GM18519 (cell line): ENCODE data around the gene CFAP46.

Source experiments
- ATAC-seq: cut with Tn5 transposase; IDR thresholded peaks from one replicate; pipeline ENCODE4 v1.9.1; 2021; ENCODE audit warnings: mild to moderate bottlenecking, moderate library complexity; ENCODE audit not compliant: unreplicated experiment, low FRiP score

CFAP46 gene

DNA sequence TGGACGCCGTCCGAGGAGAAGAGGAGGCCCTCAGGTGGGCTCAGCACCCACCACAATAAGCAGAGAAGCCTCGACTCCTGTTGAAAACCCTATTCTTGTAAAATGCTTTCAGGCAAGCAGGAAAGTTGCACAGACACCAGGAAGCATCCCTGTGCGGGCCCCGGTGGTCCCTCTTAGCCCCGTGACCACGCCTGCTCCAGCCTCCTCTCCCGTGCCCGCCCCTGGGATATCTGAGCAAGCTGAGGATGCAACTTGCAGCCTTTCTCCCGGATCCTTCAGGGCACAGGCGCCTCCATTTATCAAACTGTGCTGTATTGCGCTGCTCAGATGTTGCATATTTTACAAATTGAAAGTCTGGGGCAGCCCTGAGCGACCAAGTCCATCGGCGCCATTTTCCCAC lies 72.7 kb downstream of the CFAP46 start:
- ATAC-seq, result no peak

- ATAC-seq, result no peak
Observed at GRCh38 chr10:132868995-132869394, 73.4 kb downstream of the CFAP46 start.

DNA sequence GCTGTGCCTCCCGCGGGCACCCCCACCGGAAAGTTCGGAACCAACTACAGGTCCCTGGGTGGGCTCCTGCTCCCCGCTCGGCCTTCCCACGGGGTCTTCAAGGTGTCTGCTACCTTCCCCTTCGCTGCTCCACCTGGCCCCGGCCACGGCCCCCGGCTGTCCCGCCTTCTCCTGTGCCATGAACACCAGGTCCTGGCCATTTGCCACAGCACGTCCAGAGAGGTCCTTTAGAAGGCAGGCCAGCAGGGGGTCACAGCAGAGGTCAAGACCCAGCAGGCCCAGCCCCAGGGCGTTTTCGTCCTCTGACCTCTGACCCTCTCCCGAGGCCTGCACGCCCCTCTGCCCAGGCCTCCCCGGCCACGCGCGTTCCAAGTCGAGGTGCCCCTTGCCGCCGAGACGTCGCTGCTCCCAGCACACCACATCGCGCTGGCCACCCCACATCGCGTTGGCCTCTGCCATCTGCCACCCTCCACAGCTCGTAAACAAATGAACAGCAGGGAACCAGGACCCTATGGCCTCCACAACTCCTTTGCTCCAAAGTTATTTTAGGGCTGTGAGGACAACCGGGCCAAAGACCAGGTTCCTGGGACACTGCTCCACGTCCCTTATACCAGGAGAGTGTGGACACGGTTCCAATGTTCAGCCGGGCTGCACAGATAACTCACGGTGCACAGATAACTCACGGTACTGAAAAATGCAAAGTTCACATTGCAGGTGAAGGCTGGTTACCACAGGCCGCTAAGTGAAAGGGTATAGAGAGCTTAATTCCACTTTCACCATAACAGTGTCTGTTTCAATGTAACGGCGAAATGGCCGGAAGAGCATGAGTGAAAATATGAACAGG lies 74.3 kb downstream of the CFAP46 start:
- no peak for ATAC-seq

DNA sequence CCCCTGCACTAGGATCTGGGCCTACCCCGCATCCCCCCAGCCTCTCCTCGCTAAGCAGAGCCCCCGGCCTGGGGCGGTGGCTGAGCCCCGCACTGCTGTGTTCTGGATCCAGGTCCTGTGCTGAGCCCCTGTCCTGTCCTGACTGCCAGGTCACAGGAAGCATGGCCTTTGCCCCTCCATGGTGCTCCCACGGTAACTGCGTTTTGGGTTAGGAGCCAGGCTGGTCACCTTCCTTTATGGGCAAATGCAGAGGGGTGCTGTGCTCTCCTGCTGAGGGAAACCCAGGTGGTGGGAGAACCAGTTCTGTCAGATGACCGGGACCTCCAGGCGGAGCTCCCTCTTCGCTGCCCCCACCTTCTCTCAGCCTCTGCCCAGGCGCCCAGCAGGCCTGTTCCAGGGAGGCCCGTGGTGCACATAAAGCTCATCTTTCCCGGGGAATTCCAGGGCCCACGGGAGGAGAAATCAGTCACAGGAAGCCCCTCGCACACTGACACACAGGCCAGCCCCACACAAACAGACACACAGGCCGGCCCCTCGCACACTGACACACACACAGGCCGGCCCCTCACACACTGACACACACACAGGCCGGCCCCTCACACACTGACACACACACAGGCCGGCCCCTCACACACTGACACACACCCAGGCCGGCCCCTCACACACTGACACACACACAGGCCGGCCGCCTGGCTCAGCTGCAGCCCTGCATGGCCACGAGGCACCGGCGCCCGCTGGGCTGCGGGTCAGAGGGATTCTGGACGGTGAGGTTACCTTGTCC lies 75.6 kb downstream of the CFAP46 start:
- ATAC-seq, result no peak

- no peak for ATAC-seq
Observed at GRCh38 chr10:132865851-132866600, 76.3 kb downstream of the CFAP46 start.

- ATAC-seq, result no peak
Observed at GRCh38 chr10:132865171-132865631, 77.2 kb downstream of the CFAP46 start.

DNA sequence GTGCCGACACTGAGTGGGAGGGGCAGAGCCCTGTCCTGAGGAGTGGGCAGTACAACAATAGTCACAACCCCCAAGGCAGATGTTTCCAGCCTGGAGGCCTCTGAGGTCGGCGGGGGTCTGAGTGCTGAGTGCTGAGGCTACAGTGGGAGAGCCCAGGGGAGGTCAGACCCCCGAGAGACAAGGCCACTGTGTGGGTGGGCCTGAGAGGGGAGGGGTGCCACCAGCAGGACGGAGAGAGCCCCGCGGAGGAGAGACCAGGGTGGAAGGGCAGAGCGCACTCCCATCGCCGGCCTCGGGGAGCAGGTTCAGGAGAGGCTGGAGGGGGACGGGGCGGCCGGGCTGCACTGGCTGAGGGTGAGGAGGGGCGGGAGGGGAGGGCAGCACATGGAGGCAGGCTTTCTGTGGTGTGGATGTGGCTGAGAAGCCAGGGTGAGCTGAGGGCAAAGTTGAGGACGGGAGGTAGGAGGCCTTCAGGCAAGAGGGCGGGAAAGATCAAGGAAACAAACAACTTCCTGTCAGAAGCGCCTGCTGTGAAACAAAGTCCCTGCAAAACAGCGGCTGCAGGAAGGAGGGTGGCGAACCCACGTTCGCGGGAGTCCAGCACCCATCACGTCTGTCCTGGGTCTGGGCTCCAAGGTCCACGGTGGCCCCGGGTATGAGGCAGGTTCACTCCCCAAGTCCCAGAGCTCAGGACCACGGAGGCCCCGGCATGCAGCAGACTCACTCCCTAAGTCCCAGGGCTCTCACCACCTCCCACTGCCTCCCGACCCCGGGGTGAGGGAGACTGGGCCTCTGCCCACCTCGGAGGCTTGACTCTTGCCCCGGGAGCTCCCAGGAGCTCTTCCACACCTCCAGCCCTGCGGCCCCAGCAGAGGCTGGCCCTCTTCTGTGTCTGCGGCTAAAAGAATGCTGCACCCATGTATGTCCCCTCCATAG lies 79.6 kb downstream of the CFAP46 start:
- ATAC-seq, result no peak

- no peak for ATAC-seq
Observed at GRCh38 chr10:132861884-132862461, 80.4 kb downstream of the CFAP46 start.

- ATAC-seq, result no peak
Observed at GRCh38 chr10:132861116-132861691, 81.2 kb downstream of the CFAP46 start.

DNA sequence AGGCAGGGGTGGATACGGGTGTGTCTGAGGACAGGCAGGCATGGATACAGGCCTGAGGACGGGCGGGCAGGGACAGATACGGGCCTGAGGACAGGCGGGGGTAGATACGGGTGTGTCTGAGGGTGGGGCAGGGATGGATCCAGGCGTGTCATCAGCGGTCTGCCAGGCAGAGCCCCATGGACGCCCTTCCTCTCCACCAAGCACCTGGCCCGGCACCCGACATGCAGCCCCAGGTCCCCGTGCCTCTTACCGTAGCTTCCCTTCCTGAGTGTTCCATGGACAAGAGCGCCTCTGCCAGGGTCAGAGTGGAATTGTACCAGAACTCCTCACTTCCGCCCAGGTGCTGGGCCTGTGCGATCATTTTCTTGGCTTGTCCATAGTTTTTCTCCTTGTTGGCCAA lies 81.8 kb downstream of the CFAP46 start:
- no peak for ATAC-seq

DNA sequence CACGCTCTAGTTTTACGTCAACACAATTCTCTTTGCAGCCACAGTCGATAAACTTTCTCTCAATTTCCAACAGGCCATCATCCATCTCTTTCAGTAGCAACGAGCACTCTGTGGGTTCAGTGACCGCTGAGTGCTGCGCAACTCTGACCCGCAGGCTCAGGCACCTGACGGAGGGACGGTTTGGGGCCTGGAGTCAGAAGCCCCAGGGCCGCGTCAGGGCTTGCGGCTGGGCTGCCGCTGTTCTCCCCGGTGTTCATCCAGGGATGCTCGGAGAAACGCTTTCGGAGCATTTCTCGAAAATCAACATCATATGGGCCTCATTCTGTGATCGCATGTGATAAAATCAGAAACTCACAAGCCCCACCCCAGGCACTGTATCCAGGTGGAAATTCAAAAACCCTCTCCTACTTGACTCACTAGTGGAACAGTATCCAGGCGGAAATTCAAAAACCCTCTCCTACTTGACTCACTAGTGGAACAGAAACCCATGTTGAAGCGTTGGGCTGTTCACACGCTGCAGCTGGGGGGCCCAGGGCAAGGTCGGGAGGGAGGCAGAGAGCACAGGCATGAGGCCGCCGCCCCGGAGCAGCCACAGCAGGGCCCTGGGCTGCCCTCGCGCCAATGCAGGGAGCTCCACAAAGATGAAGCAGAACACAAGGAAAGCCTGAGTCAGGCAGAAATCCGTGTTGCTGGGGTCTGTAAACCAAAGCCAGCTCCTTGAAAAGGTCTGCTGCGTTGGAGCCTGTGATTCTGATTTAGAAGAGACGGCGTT lies 83.1 kb downstream of the CFAP46 start:
- no peak for ATAC-seq

GRCh38 chr10:132858121-132859081 lies 84.0 kb downstream of the CFAP46 start:
- ATAC-seq, result no peak

DNA sequence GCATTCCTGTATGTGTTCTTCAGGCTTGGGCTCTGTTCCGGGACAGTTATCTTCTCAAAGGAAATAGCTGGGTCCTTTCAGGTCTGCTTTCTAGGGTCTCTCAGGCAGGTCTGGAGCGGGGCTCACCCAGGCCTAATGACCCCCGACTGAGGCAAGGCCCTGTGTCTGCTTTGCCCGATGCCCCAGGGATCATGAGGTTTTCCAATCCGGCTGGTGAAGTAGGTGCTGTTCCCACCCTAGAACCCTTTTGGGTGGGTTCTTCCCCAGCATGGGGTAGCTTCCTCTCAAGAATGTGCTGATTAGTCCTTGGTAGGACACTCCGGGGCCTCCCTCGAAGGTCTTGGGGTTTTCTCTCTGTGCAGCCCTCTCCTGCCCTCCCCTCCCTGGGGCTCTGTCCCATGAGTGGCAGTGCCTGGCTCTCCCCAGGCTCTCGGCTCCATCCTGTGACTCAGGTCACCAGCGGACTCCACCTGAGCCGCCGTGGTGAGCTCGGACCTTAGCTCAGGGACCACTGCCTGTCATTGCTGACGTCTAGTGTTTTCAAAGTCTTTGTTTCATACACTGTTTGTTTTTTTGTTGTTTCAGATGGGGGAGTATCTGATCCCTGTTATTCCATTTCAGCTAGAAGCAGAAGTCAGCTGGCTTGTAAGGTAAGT lies 85.4 kb downstream of the CFAP46 start:
- no peak for ATAC-seq

DNA sequence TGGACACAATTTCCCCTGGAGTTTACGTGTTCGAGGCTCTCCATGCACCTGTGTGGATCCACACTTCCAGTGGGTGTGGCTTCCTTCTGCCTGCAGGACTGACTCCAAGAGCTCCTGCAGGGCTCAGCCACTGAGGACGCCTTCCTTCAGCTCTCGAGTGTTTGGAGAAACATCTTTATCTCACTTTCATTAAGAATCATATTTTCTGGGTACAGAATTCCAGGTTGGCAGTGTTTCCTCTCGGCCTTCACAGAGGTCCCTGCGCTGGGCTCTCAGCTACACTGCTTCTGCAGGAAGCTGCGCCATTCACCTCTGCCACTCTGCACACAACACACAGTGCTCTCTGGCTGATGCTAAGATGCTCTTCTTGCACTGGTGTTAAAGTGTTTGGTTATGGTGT lies 86.5 kb downstream of the CFAP46 start:
- no peak for ATAC-seq

GRCh38 chr10:132851451-132851850 lies 90.9 kb downstream of the CFAP46 start:
- ATAC-seq, result no peak

DNA sequence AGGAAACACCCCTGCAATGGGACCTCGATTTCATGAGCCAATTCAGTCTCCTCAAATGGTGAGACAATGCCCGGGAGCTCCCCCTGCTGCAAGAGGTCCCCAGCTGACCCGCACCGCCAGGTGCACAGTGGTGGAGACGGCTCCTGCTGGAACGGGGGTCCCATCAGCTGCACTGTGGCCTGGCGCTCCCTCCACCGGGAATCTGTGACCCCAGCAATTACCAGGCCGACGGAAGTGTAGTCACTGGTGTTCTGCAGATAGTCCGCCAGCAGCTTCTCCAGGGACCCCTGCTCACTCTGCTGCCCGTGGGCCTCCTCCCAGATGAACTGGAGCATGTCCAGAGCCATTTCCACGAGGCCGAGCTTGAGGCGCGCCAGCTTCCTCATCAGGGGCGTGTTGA lies 91.5 kb downstream of the CFAP46 start:
- no peak for ATAC-seq

DNA sequence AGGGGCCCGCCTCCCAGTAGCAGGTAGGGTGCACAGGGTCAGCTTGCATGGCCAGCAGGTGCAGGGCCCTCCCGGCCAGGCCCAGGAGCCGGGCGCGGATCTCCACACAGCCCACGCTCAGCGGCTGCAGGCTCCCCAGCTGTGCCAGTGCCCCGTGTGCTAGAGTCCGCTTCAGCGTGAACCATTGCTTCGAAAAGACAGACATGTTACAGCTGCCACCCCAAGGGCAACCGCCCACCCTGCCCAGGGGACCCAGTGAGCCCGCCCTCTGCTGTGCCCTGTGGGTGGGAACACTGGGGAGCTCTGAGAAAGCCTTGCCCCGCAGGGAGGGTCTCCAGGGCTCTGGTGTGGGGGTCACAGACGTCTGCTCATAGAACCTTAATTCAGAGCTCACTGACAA lies 92.1 kb downstream of the CFAP46 start:
- ATAC-seq, result no peak
